SK-N-SH (cell line): ENCODE measurements around the gene HOXD13. TPM values are rescaled to one million over a fixed set of nuclear protein-coding genes. Genes with fewer than 3 reads are reported as not detected.

Experiments
- CTCF ChIA-PET: fragments of 300-600, 350-600 bp; formaldehyde crosslinking; extraction: SDS; loops from one replicate; lab custom pipeline; 2021; lab: Yijun Ruan, JAX
- POLR2A ChIA-PET: fragments of 350-600 bp; sonication (Branson Sonifier 250); formaldehyde crosslinking; extraction: SDS; loops from one replicate; lab custom pipeline; 2020; ENCODE audit warnings: antibody characterized with exemption, inconsistent platforms; lab: Yijun Ruan, JAX
- DNase-seq: peaks from one replicate; pipeline ENCODE4 v3.0.0; 2012
- H2AFZ ChIP-seq: fragments of 200-600 bp; sonication (generic); 2 replicates; pipeline ENCODE4 v1.8.1; 2016; ENCODE audit warnings: antibody characterized with exemption, mild to moderate bottlenecking, low read depth
- H3F3A ChIP-seq: fragments of 200-600 bp; sonication (generic); replicated peaks from 2 replicates; pipeline ENCODE3; 2016; ENCODE audit warnings: antibody characterized with exemption, mild to moderate bottlenecking; ENCODE audit not compliant: insufficient read depth
- H3K27ac ChIP-seq, 2 experiments: fragments of 200-500 bp in 1 of 2; fragments of 200-600 bp in 1 of 2; sonication (Bioruptor generic) in 1 of 2; sonication (generic), shearing (Covaris generic) in 1 of 2; 2 replicates each; pipeline versions ENCODE4 v1.5.1 to v1.6.1; 2014 to 2016; ENCODE audit warnings: low read depth in 2 of 2, inconsistent platforms in 1 of 2, low read length in 1 of 2, mild to moderate bottlenecking in 1 of 2, mixed read lengths in 1 of 2
- H3K27me3 ChIP-seq: fragments of 200-600 bp; sonication (generic), shearing (Covaris generic); 2 replicates; pipeline ENCODE4 v1.6.1; 2016; ENCODE audit warnings: mixed run types; ENCODE audit not compliant: insufficient read depth
- H3K36me3 ChIP-seq, 2 experiments: fragments of 200-500 bp in 1 of 2; fragments of 200-600 bp in 1 of 2; sonication (Bioruptor generic) in 1 of 2; sonication (generic) in 1 of 2; replicated peaks in 1 of 2; 2 replicates each; pipeline versions ENCODE3 to v1.5.1; 2014 to 2016; ENCODE audit warnings: low read length in 1 of 2, mild to moderate bottlenecking in 1 of 2; ENCODE audit not compliant: insufficient read depth in 2 of 2, control insufficient read depth in 1 of 2
- H3K4me1 ChIP-seq, 2 experiments: fragments of 200-500 bp in 1 of 2; fragments of 200-600 bp in 1 of 2; sonication (Bioruptor generic) in 1 of 2; sonication (generic), shearing (Covaris generic) in 1 of 2; 2 replicates each; pipeline versions ENCODE4 v1.5.1 to v1.6.1; 2014 to 2016; ENCODE audit warnings: low read depth in 1 of 2, low read length in 1 of 2, mixed run types in 1 of 2; ENCODE audit not compliant: insufficient read depth in 2 of 2, control insufficient read depth in 1 of 2
- H3K4me2 ChIP-seq: fragments of 200-600 bp; sonication (generic), shearing (Covaris generic); 2 replicates; pipeline ENCODE4 v1.6.1; 2017; ENCODE audit warnings: mixed run types
- H3K4me3 ChIP-seq, 2 experiments: fragments of 200-500 bp in 1 of 2; fragments of 200-600 bp in 1 of 2; sonication (Bioruptor generic) in 1 of 2; sonication (generic), shearing (Covaris generic) in 1 of 2; 2 replicates each; pipeline versions ENCODE4 v1.5.1 to v1.8.1; 2014 to 2016; ENCODE audit warnings: low read depth in 2 of 2, inconsistent platforms in 1 of 2, low read length in 1 of 2, mild to moderate bottlenecking in 1 of 2, mixed read lengths in 1 of 2, moderate library complexity in 1 of 2
- H3K79me2 ChIP-seq: fragments of 200-600 bp; sonication (generic); 2 replicates; pipeline ENCODE4 v1.8.1; 2017; ENCODE audit warnings: mild to moderate bottlenecking; ENCODE audit not compliant: insufficient read depth
- H3K9ac ChIP-seq: fragments of 200-600 bp; sonication (generic); 2 replicates; pipeline ENCODE4 v1.6.1; 2017; ENCODE audit warnings: mixed run types
- H3K9me2 ChIP-seq: fragments of 200-600 bp; sonication (generic); 2 replicates; pipeline ENCODE4 v1.6.1; 2017; ENCODE audit warnings: mixed run types
- H3K9me3 ChIP-seq: fragments of 200-600 bp; sonication (generic); 2 replicates; pipeline ENCODE4 v1.6.1; 2017; ENCODE audit warnings: mixed run types, mild to moderate bottlenecking, moderate library complexity
- H4K20me1 ChIP-seq: fragments of 200-600 bp; sonication (generic); 2 replicates; pipeline ENCODE4 v1.6.1; 2017; ENCODE audit warnings: mild to moderate bottlenecking, mixed run types; ENCODE audit not compliant: insufficient read depth
- CHD2 ChIP-seq: fragments of 150-350 bp; IDR thresholded peaks from 2 replicates; pipeline ENCODE4 v1.6.1; 2018; ENCODE audit warnings: low read length; ENCODE audit not compliant: partially characterized antibody
- EP300 ChIP-seq, 2 experiments: IDR thresholded peaks; 2 replicates each; pipeline versions ENCODE4 v1.4.0 to v1.6.1; 2012; ENCODE audit warnings: borderline replicate concordance in 1 of 2, low read depth in 1 of 2, low read length in 1 of 2
- FOXM1 ChIP-seq: IDR thresholded peaks from 2 replicates; pipeline ENCODE4 v1.4.0; 2012; ENCODE audit warnings: low read depth, mild to moderate bottlenecking
- IRF3 ChIP-seq: fragments of 150-350 bp; IDR thresholded peaks from 2 replicates; pipeline ENCODE4 v1.6.1; 2016; ENCODE audit warnings: mild to moderate bottlenecking, low read depth, low read length
- JUND ChIP-seq: IDR thresholded peaks from 2 replicates; pipeline ENCODE4 v1.4.0; 2012
- MEF2A ChIP-seq: IDR thresholded peaks from 2 replicates; pipeline ENCODE4 v1.4.0; 2012; ENCODE audit warnings: low read depth, borderline replicate concordance
- NFIC ChIP-seq: IDR thresholded peaks from 2 replicates; pipeline ENCODE4 v1.4.0; 2012; ENCODE audit warnings: borderline replicate concordance
- PBX3 ChIP-seq: IDR thresholded peaks from 2 replicates; pipeline ENCODE4; 2012
- RAD21 ChIP-seq: IDR thresholded peaks from 2 replicates; pipeline ENCODE4 v1.6.1; 2012; ENCODE audit warnings: mild to moderate bottlenecking, low read length
- RCOR1 ChIP-seq: fragments of 150-350 bp; IDR thresholded peaks from 2 replicates; pipeline ENCODE4 v1.6.1; 2017; ENCODE audit warnings: antibody characterized with exemption, low read length
- RFX5 ChIP-seq: IDR thresholded peaks from 2 replicates; pipeline ENCODE4 v1.6.1; 2012; ENCODE audit warnings: mild to moderate bottlenecking, improper control_type of control experiment, low read length
- SMC3 ChIP-seq: IDR thresholded peaks from 2 replicates; pipeline ENCODE4 v1.6.1; 2012; ENCODE audit warnings: low read depth, low read length, improper control_type of control experiment
- TAF1 ChIP-seq: IDR thresholded peaks from 2 replicates; pipeline ENCODE4 v1.6.1; 2012; ENCODE audit warnings: low read depth, mild to moderate bottlenecking, low read length, moderate library complexity, borderline replicate concordance
- TCF12 ChIP-seq: IDR thresholded peaks from 2 replicates; pipeline ENCODE4 v1.4.0; 2012
- USF1 ChIP-seq: IDR thresholded peaks from 2 replicates; pipeline ENCODE4 v1.4.0; 2012; ENCODE audit warnings: low read depth, borderline replicate concordance
- ZBTB33 ChIP-seq: IDR thresholded peaks from 2 replicates; pipeline ENCODE4 v1.4.0; 2012; ENCODE audit warnings: low read depth, borderline replicate concordance
- WGBS: methylation state at CpG from one replicate; pipeline ENCODE4 v1.1.6; 2017; ENCODE audit warnings: low lambda C conversion rate; 5-methylcytosine and 5-hydroxymethylcytosine counted together
- polyA plus RNA-seq, 3 experiments: library from polyadenylated mRNA; depleted of rRNA; stranded (reverse); fragments of >200 nt; gene quantifications; 2 replicates each; pipeline ENCODE4 v1.2.3, GENCODE V29; 2012

Gene HOXD13
- polyA plus RNA-seq, 1 of the 3 experiments (the other 2 are of a cell fraction): not detected

GRCh38 chr2:176096986-176097819 is 4.7 kb downstream of the HOXD13 start (continued):
- TF ChIP-seq USF1 (no peak), RAD21 (peak; percentile 85), RCOR1 (no peak), PBX3 (no peak), TAF1 (no peak), RFX5 (no peak), SMC3 (peak; percentile 64), IRF3 (no peak), JUND (no peak), TCF12 (no peak)
- TF ChIP-seq, all 33 proteins: peak for 6

GRCh38 chr2:176097820-176098365 is 5.4 kb downstream of the HOXD13 start:
- Histone ChIP-seq H3K27ac (no peak overlapping the region), H3K9me3 (no peaks in the 10 kb centered on the region), H2AFZ (peak overlapping the region; percentile 1; the same call in 1 of the 2 replicates), H3K4me2 (peak overlapping the region; percentile 81), H3K4me3 (peak overlapping the region; percentile 48 to 59; a peak in 2 of 4 replicates), H3F3A (no peaks in the 10 kb centered on the region), H3K27me3 (peaks cover 97% of the 10 kb centered on the region), H3K9me2 (no peaks in the 10 kb centered on the region), H3K9ac (no peak overlapping the region), H4K20me1 (no peaks in the 10 kb centered on the region), H3K36me3 (no peaks in the 10 kb centered on the region), H3K4me1 (peaks cover 0 to 25% of the 10 kb centered on the region in 2 experiments; a peak in 3 of 4 replicates), H3K79me2 (no peaks in the 10 kb centered on the region)
- 2% methylated on average over 18 of the region's 18 CpGs for WGBS
- no peak for DNase-seq
- CTCF ChIA-PET: interaction anchor here (0.6 to 13.5 kb wide), 61 partner anchors 9 to 1469 kb away, joined by 3 to 264 read pairs (median 4); partner anchors contain the start of genes CHN1, EVX2, HOXD10 and HOXD11
- POLR2A ChIA-PET: no interaction called here
- TF ChIP-seq EP300 (IDR thresholded peaks at IDR 0.05; ENCODE audit: borderline replicate concordance in 1 of 2, low read depth in 1 of 2, low read length in 1 of 2) (no peak), ZBTB33 (no peak), MEF2A (no peak), PBX3 (no peak), FOXM1 (no peak), TCF12 (no peak), CHD2 (no peak), NFIC (no peak), RCOR1 (no peak), IRF3 (no peak)
